ENCODE results near the gene EIPR1.

Gene EIPR1

GRCh38 chr2:3189961-3190360, 187.7 kb downstream of the EIPR1 start:
- no peaks in the 10 kb centered on the region for H3K4me1 ChIP-seq (ENCODE audit: control insufficient read depth, insufficient read depth, low read length, poor library complexity, severe bottlenecking)
- peaks cover 36% of the 10 kb centered on the region for H3K36me3 ChIP-seq (ENCODE audit: control insufficient read depth, insufficient read depth, low read length)
- no peak overlapping the region for H3K27ac ChIP-seq (ENCODE audit: low read depth, low read length, severe bottlenecking)
- 93 to 99% methylated on average over 6 to 7 of the region's 8 CpGs for WGBS, 2 experiments (ENCODE audit: insufficient coverage in 2 of 2)
- H3K4me3 ChIP-seq (ENCODE audit: extremely low read depth, insufficient read depth, low read length, poor library complexity, severe bottlenecking), result no peak overlapping the region
- H3K9me3 ChIP-seq (ENCODE audit: control insufficient read depth, low read length), result no peaks in the 10 kb centered on the region

GRCh38 chr2:3189076-3189591, 188.5 kb downstream of the EIPR1 start:
- Histone ChIP-seq H3K4me3 (ENCODE audit: extremely low read depth, insufficient read depth, low read length, poor library complexity, severe bottlenecking) (no peak overlapping the region), H3K27ac (ENCODE audit: low read depth, low read length, severe bottlenecking) (no peak overlapping the region), H3K4me1 (ENCODE audit: control insufficient read depth, insufficient read depth, low read length, poor library complexity, severe bottlenecking) (no peaks in the 10 kb centered on the region), H3K9me3 (ENCODE audit: control insufficient read depth, low read length) (no peaks in the 10 kb centered on the region), H3K36me3 (ENCODE audit: control insufficient read depth, insufficient read depth, low read length) (peaks cover 35% of the 10 kb centered on the region)
- WGBS, 2 experiments (ENCODE audit: insufficient coverage in 2 of 2), result 92 to 95% methylated on average over 20 to 26 of the region's 26 CpGs

GRCh38 chr2:3188405-3188946, 189.1 kb downstream of the EIPR1 start:
- Histone ChIP-seq H3K27ac (ENCODE audit: low read depth, low read length, severe bottlenecking) (no peak overlapping the region), H3K4me3 (ENCODE audit: extremely low read depth, insufficient read depth, low read length, poor library complexity, severe bottlenecking) (no peak overlapping the region), H3K36me3 (ENCODE audit: control insufficient read depth, insufficient read depth, low read length) (peaks cover 28% of the 10 kb centered on the region), H3K4me1 (ENCODE audit: control insufficient read depth, insufficient read depth, low read length, poor library complexity, severe bottlenecking) (no peaks in the 10 kb centered on the region), H3K9me3 (ENCODE audit: control insufficient read depth, low read length) (no peaks in the 10 kb centered on the region)
- WGBS, 2 experiments (ENCODE audit: insufficient coverage in 2 of 2), result 95 to 97% methylated on average over 21 of the region's 21 CpGs

- H3K4me1 ChIP-seq (ENCODE audit: control insufficient read depth, insufficient read depth, low read length, poor library complexity, severe bottlenecking), result no peaks in the 10 kb centered on the region
- no CpG with 5 or more reads among the region's 12 CpGs for WGBS, 2 experiments (ENCODE audit: insufficient coverage in 2 of 2)
- no peak overlapping the region for H3K27ac ChIP-seq (ENCODE audit: low read depth, low read length, severe bottlenecking)
- peaks cover 18% of the 10 kb centered on the region for H3K36me3 ChIP-seq (ENCODE audit: control insufficient read depth, insufficient read depth, low read length)
- no peak overlapping the region for H3K4me3 ChIP-seq (ENCODE audit: extremely low read depth, insufficient read depth, low read length, poor library complexity, severe bottlenecking)
- no peaks in the 10 kb centered on the region for H3K9me3 ChIP-seq (ENCODE audit: control insufficient read depth, low read length)
These were observed 190.2 kb downstream of the EIPR1 start for GRCh38 chr2:3187467-3187866.

DNA sequence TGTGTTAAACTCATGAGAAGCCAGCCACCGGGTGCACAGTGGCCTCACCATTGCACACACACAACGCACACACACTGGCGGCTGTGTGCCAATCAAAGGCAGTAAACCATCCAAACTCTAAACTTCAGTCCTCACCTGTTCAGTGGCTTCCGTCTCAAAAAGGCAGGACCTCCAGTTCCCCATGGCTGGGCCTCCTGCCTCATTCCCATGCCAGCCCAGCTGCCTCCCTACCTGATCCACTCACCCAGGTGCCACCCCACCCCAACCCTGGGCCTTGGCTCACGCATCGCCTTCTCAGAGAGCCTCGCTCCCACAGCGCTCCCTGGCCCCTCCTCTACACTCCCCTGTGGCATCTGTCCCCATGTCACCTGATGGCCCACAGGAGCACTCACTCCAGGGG, 190.9 kb downstream of the EIPR1 start:
- Histone ChIP-seq H3K9me3 (ENCODE audit: control insufficient read depth, low read length) (no peaks in the 10 kb centered on the region), H3K27ac (ENCODE audit: low read depth, low read length, severe bottlenecking) (no peak overlapping the region), H3K4me1 (ENCODE audit: control insufficient read depth, insufficient read depth, low read length, poor library complexity, severe bottlenecking) (no peaks in the 10 kb centered on the region), H3K36me3 (ENCODE audit: control insufficient read depth, insufficient read depth, low read length) (peaks cover 13% of the 10 kb centered on the region), H3K4me3 (ENCODE audit: extremely low read depth, insufficient read depth, low read length, poor library complexity, severe bottlenecking) (no peak overlapping the region)
- WGBS, 2 experiments (ENCODE audit: insufficient coverage in 2 of 2), result 91 to 100% methylated on average over 5 to 8 of the region's 8 CpGs

DNA sequence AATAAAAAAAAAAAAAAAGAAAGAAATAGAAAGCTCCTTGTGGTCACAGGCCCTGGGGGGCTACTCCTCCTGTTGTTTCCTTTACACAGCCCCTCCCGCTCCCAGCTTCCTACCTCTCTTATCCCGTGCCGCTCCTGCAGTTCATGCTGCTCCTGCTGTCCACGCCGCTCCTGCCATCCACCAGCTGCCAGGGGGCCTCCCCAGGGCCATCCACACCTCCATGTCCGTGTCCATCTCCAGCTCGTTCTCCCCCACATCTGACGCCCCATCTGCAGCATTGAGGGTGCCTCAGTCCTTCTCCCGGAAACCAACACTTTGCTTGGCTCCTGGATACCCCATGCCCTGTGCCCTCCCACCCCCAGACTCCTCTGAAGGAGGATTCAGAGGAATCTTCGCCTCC, 191.7 kb downstream of the EIPR1 start:
- no peaks in the 10 kb centered on the region for H3K4me1 ChIP-seq (ENCODE audit: control insufficient read depth, insufficient read depth, low read length, poor library complexity, severe bottlenecking)
- WGBS, 2 experiments (ENCODE audit: insufficient coverage in 2 of 2), result 97 to 100% methylated on average over 5 to 10 of the region's 10 CpGs

DNA sequence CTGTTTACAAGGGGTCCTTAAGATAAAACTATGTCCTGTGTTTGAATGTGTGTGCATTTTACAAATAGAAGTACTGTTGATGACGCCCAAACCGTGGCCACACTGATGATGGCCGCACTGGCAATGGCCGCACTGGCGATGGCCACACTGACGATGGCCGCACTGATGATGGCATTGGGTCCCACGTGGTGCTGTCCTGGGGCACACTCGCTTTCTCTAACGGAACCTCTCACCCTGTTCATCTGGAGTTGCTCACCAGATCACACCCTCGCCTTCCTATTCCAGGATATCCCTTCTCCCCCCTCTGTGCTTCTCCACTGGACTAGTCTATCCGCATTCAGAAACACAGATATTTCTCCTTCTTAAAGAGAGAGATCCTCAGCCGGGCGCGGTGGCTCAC, 192.4 kb downstream of the EIPR1 start:
- H3K9me3 ChIP-seq (ENCODE audit: control insufficient read depth, low read length), result no peaks in the 10 kb centered on the region
- peaks cover 13% of the 10 kb centered on the region for H3K36me3 ChIP-seq (ENCODE audit: control insufficient read depth, insufficient read depth, low read length)
- no peak overlapping the region for H3K27ac ChIP-seq (ENCODE audit: low read depth, low read length, severe bottlenecking)
- no peak overlapping the region for H3K4me3 ChIP-seq (ENCODE audit: extremely low read depth, insufficient read depth, low read length, poor library complexity, severe bottlenecking)
- H3K4me1 ChIP-seq (ENCODE audit: control insufficient read depth, insufficient read depth, low read length, poor library complexity, severe bottlenecking), result no peaks in the 10 kb centered on the region
- WGBS, 2 experiments (ENCODE audit: insufficient coverage in 2 of 2), result 93 to 94% methylated on average over 15 of the region's 15 CpGs

More for the DNA sequence above, 191.7 kb downstream of the EIPR1 start:
- H3K36me3 ChIP-seq (ENCODE audit: control insufficient read depth, insufficient read depth, low read length), result peaks cover 13% of the 10 kb centered on the region
- H3K27ac ChIP-seq (ENCODE audit: low read depth, low read length, severe bottlenecking), result no peak overlapping the region
- no peaks in the 10 kb centered on the region for H3K9me3 ChIP-seq (ENCODE audit: control insufficient read depth, low read length)
- H3K4me3 ChIP-seq (ENCODE audit: extremely low read depth, insufficient read depth, low read length, poor library complexity, severe bottlenecking), result no peak overlapping the region

DNA sequence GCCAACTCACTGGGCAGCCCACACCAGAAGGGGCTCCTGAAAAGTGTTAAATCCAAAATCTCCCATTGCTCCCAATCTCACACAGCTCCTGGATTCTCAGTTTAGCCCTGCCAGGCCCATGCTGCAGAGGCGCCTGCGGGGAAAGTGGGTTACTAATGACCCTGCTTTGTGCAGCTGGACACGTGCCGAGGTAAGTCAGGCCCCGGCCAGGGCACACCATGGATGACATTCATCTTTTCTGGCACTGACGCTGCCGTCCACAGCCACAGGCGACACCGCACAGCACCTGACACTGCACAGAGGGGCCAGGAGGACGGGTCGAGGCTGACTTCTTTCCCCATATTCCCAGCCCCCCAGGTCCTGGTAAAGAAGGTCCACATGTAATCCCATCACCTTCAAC, 193.5 kb downstream of the EIPR1 start:
- H3K36me3 ChIP-seq (ENCODE audit: control insufficient read depth, insufficient read depth, low read length), result peaks cover 10% of the 10 kb centered on the region
- H3K4me1 ChIP-seq (ENCODE audit: control insufficient read depth, insufficient read depth, low read length, poor library complexity, severe bottlenecking), result no peaks in the 10 kb centered on the region
- H3K27ac ChIP-seq (ENCODE audit: low read depth, low read length, severe bottlenecking), result no peak overlapping the region
- H3K4me3 ChIP-seq (ENCODE audit: extremely low read depth, insufficient read depth, low read length, poor library complexity, severe bottlenecking), result no peak overlapping the region
- H3K9me3 ChIP-seq (ENCODE audit: control insufficient read depth, low read length), result no peaks in the 10 kb centered on the region
- 91 to 99% methylated on average over 10 to 11 of the region's 11 CpGs for WGBS, 2 experiments (ENCODE audit: insufficient coverage in 2 of 2)

- WGBS, 2 experiments (ENCODE audit: insufficient coverage in 2 of 2), result 90 to 92% methylated on average over 7 to 10 of the region's 10 CpGs
- Histone ChIP-seq H3K27ac (ENCODE audit: low read depth, low read length, severe bottlenecking) (no peak overlapping the region), H3K4me1 (ENCODE audit: control insufficient read depth, insufficient read depth, low read length, poor library complexity, severe bottlenecking) (no peaks in the 10 kb centered on the region), H3K9me3 (ENCODE audit: control insufficient read depth, low read length) (no peaks in the 10 kb centered on the region), H3K36me3 (ENCODE audit: control insufficient read depth, insufficient read depth, low read length) (peaks cover 10% of the 10 kb centered on the region), H3K4me3 (ENCODE audit: extremely low read depth, insufficient read depth, low read length, poor library complexity, severe bottlenecking) (no peak overlapping the region)
These were observed 193.9 kb downstream of the EIPR1 start for GRCh38 chr2:3183766-3184165.

DNA sequence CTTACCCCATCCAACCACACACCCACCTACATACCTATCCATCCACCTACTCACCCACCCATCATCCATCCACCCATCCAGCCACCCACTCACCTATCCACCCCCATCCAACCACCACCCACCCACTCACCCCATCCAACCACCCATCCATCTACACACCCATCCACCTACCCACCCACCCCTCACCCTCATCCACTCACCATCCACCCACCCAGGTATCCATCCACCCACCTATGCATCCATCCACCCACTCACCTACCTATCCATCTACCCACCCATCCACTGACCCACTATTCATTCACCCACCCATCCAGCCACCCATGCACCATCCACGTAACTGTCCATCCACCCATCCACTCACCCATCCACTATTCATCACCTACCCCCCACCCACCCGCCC, 194.8 kb downstream of the EIPR1 start:
- 100% methylated on average over 1 of the region's 2 CpGs; no CpG with 5 or more reads in 1 of the 2 experiments for whole genome bisulfite sequencing, 2 experiments (ENCODE audit: insufficient coverage in 2 of 2)
- no peaks in the 10 kb centered on the region for H3K9me3 ChIP-seq (ENCODE audit: control insufficient read depth, low read length)
- no peaks in the 10 kb centered on the region for H3K4me1 ChIP-seq (ENCODE audit: control insufficient read depth, insufficient read depth, low read length, poor library complexity, severe bottlenecking)
- no peak overlapping the region for H3K4me3 ChIP-seq (ENCODE audit: extremely low read depth, insufficient read depth, low read length, poor library complexity, severe bottlenecking)
- H3K36me3 ChIP-seq (ENCODE audit: control insufficient read depth, insufficient read depth, low read length), result peaks cover 4% of the 10 kb centered on the region
- no peak overlapping the region for H3K27ac ChIP-seq (ENCODE audit: low read depth, low read length, severe bottlenecking)

DNA sequence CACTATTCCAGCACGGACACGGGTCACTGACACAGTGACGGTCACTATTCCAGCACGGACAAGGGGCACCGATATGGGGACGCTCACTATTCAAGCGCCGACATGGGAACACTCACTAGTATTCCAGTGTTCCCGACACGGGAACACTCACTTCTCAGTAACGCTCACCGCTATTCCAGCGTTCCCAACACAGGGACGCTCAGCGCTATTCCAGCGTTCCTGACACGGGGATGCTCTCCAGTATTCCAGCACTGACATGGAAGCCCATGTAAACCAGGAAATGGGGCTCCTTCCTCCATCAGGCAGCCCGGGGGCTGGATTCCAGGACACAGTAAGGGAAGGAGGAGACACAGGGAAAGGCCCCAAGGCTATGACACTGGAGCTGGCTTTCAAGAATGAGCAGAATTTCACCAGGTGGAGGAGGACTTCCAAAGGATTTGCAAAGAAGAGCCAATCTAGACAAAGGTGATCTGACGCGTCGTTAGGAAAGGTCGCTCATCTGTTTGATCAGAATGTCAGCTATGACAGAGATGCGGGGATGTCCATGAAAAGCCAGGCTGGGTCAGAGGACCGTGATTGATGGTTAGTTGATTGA, 196.1 kb downstream of the EIPR1 start:
- WGBS, 2 experiments (ENCODE audit: insufficient coverage in 2 of 2), result 90 to 92% methylated on average over 18 to 23 of the region's 24 CpGs
- no peak overlapping the region for H3K27ac ChIP-seq (ENCODE audit: low read depth, low read length, severe bottlenecking)
- H3K9me3 ChIP-seq (ENCODE audit: control insufficient read depth, low read length), result no peaks in the 10 kb centered on the region
- peaks cover under 1% of the 10 kb centered on the region for H3K36me3 ChIP-seq (ENCODE audit: control insufficient read depth, insufficient read depth, low read length)
- H3K4me3 ChIP-seq (ENCODE audit: extremely low read depth, insufficient read depth, low read length, poor library complexity, severe bottlenecking), result no peak overlapping the region
- no peaks in the 10 kb centered on the region for H3K4me1 ChIP-seq (ENCODE audit: control insufficient read depth, insufficient read depth, low read length, poor library complexity, severe bottlenecking)

All from mesodermal cell (in vitro differentiated cells).